Esophagus muscularis mucosa (tissue), 3 donors: Measurements from ENCODE around the gene THOP1.

Experiments used
- POLR2AphosphoS5 ChIP-seq, 2 donors: sonication (generic); formaldehyde crosslinking; IDR thresholded peaks; one replicate each; pipeline ENCODE4 v1.6.1; 2017; ENCODE audit warnings: antibody characterized with exemption in 2 of 2
- TF ChIP-seq, protein P1 (sequence below), 3 experiments: fragments of 200-600 bp in 2 of 3; fragments of 450-650 bp in 1 of 3; sonication (generic) in 2 of 3; IDR thresholded peaks; one replicate each; pipeline ENCODE4 v1.5.1; 2017 to 2019; ENCODE audit warnings: antibody characterized with exemption in 3 of 3, mild to moderate bottlenecking in 2 of 3, moderate library complexity in 1 of 3

DNA sequence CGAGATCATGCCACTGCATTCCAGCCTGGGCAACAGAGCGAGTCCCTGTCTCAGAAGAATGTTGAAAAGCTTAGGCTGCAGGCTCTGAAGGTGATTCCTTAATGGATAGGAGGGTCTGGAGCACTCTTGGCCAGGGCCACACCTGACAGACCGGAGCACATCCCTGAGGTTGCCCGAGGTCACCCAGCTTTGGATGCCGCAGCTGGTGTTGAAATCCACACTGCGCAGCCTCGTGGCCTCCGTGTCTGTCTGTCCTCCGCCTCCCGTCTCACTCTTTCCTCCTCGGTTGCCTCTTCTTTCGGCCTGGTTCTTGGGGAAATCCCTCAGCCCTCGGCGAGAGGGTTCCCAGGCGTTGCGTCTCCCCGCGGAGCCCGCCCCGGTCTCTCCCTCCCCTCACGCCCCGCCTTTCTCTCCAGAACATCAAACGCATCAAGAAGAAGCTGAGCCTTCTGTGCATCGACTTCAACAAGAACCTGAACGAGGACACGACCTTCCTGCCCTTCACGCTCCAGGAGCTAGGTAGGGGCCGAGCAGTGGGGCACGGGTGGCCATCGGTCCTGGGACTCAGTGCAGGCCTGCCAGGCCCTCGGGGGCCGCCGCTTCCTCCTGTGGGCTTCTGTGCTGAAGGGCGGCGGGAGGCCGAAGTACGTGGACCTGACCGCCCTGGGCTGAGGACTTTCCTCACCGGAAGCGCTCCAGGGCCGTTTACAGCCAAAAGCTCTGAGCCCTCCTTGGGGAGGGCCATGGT lies 14.1 kb downstream of the THOP1 start:
- TF ChIP-seq, protein P1, sequence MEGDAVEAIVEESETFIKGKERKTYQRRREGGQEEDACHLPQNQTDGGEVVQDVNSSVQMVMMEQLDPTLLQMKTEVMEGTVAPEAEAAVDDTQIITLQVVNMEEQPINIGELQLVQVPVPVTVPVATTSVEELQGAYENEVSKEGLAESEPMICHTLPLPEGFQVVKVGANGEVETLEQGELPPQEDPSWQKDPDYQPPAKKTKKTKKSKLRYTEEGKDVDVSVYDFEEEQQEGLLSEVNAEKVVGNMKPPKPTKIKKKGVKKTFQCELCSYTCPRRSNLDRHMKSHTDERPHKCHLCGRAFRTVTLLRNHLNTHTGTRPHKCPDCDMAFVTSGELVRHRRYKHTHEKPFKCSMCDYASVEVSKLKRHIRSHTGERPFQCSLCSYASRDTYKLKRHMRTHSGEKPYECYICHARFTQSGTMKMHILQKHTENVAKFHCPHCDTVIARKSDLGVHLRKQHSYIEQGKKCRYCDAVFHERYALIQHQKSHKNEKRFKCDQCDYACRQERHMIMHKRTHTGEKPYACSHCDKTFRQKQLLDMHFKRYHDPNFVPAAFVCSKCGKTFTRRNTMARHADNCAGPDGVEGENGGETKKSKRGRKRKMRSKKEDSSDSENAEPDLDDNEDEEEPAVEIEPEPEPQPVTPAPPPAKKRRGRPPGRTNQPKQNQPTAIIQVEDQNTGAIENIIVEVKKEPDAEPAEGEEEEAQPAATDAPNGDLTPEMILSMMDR (IDR thresholded peaks at IDR 0.05): no peak
- TF ChIP-seq POLR2AphosphoS5 (IDR thresholded peaks at IDR 0.05): no peak
